Astrocyte (in vitro differentiated cells and primary cell): ENCODE measurements around the gene LIN28B. TPM values are rescaled to one million over a fixed set of nuclear protein-coding genes. Genes with fewer than 3 reads are reported as not detected.
A peak's percentile ranks its signal among the peaks of the same experiment; 100 is the strongest.

Source experiments
- DNase-seq: peaks from one replicate; pipeline ENCODE4 v3.0.0-alpha.2; 2010; ENCODE audit warnings: low read depth
- FAIRE-seq: peaks from 2 replicates; lab custom pipeline; 2011; peaks lifted over from hg19 to GRCh38; lab: Jason Lieb, UNC
- H2AFZ ChIP-seq: 2 replicates; pipeline ENCODE4 v1.6.0; 2012; ENCODE audit warnings: low read depth, low read length, inconsistent platforms
- H3K27ac ChIP-seq: 2 replicates; pipeline ENCODE4 v1.5.1; 2011; ENCODE audit warnings: low read depth, low read length, inconsistent platforms
- H3K27me3 ChIP-seq: 2 replicates; pipeline ENCODE4 v1.6.0; 2011; ENCODE audit warnings: low read length, inconsistent platforms; ENCODE audit not compliant: insufficient read depth
- H3K36me3 ChIP-seq: 2 replicates; pipeline ENCODE4 v1.5.1; 2011; ENCODE audit warnings: low read length, inconsistent platforms; ENCODE audit not compliant: insufficient read depth
- H3K4me1 ChIP-seq: 2 replicates; pipeline ENCODE4 v1.5.1; 2011; ENCODE audit warnings: low read length, inconsistent platforms; ENCODE audit not compliant: insufficient read depth
- H3K4me2 ChIP-seq: 2 replicates; pipeline ENCODE4 v1.6.0; 2012; ENCODE audit warnings: low read length, inconsistent platforms
- H3K4me3 ChIP-seq: 2 replicates; pipeline ENCODE4 v1.5.1; 2011; ENCODE audit warnings: low read depth, mild to moderate bottlenecking, low read length, inconsistent platforms; ENCODE audit not compliant: insufficient read depth
- H3K79me2 ChIP-seq: 2 replicates; pipeline ENCODE4 v1.6.0; 2012; ENCODE audit warnings: mild to moderate bottlenecking, low read length, inconsistent platforms; ENCODE audit not compliant: insufficient read depth
- H3K9ac ChIP-seq: 2 replicates; pipeline ENCODE4 v1.6.0; 2012; ENCODE audit warnings: mild to moderate bottlenecking, low read length, inconsistent platforms
- H3K9me3 ChIP-seq: 2 replicates; pipeline ENCODE4 v1.5.1; 2012; ENCODE audit warnings: low read depth, mild to moderate bottlenecking, low read length, inconsistent platforms; ENCODE audit not compliant: insufficient read depth
- H4K20me1 ChIP-seq: 2 replicates; pipeline ENCODE4 v1.6.0; 2012; ENCODE audit warnings: low read length, inconsistent platforms; ENCODE audit not compliant: insufficient read depth
- H3K27ac Mint-ChIP-seq: one replicate; pipeline ENCODE4 v1.8.0; 2021; ENCODE audit warnings: mild to moderate bottlenecking, mixed read lengths; ENCODE audit not compliant: unreplicated experiment
- H3K27me3 Mint-ChIP-seq: one replicate; pipeline ENCODE4 v1.8.0; 2021; ENCODE audit warnings: low read depth, mixed read lengths; ENCODE audit not compliant: unreplicated experiment
- H3K36me3 Mint-ChIP-seq: one replicate; pipeline ENCODE4 v1.8.0; 2021; ENCODE audit warnings: low read depth, mixed read lengths; ENCODE audit not compliant: unreplicated experiment
- H3K4me1 Mint-ChIP-seq: one replicate; pipeline ENCODE4 v1.8.0; 2021; ENCODE audit warnings: low read depth, mixed read lengths; ENCODE audit not compliant: unreplicated experiment
- H3K4me3 Mint-ChIP-seq: one replicate; pipeline ENCODE4 v1.8.0; 2021; ENCODE audit warnings: mild to moderate bottlenecking, moderate library complexity, mixed read lengths; ENCODE audit not compliant: unreplicated experiment
- H3K9me3 Mint-ChIP-seq: one replicate; pipeline ENCODE4 v1.8.0; 2021; ENCODE audit warnings: mild to moderate bottlenecking, mixed read lengths; ENCODE audit not compliant: unreplicated experiment
- CTCF ChIP-seq: IDR thresholded peaks from 2 replicates; pipeline ENCODE4 v1.5.1; 2011; ENCODE audit warnings: low read depth, mild to moderate bottlenecking, inconsistent platforms, low read length, moderate library complexity; ENCODE audit not compliant: insufficient read depth
- EZH2 ChIP-seq: IDR thresholded peaks from 2 replicates; pipeline ENCODE4 v1.6.1; 2012; ENCODE audit warnings: mild to moderate bottlenecking, low read length, inconsistent platforms; ENCODE audit not compliant: insufficient read depth
- total RNA-seq: library from RNA; stranded (reverse); gene quantifications from 2 replicates; pipeline ENCODE4 v1.2.1, GENCODE V29; 2021

The LIN28B gene
- total RNA-seq, 1 donor from 2014 or later, result 29.0 TPM

- Histone ChIP-seq H3K9ac (no peak overlapping the region), H3K36me3 (no peaks in the 10 kb centered on the region), H3K4me1 (peaks cover 6% of the 10 kb centered on the region), H3K27ac (no peak overlapping the region), H3K4me2 (no peak overlapping the region), H2AFZ (no peak overlapping the region), H4K20me1 (no peaks in the 10 kb centered on the region), H3K9me3 (no peaks in the 10 kb centered on the region), H3K4me3 (no peak overlapping the region), H3K79me2 (no peaks in the 10 kb centered on the region), H3K27me3 (no peaks in the 10 kb centered on the region)
- H3K4me1 Mint-ChIP-seq, result peaks cover 22% of the 10 kb centered on the region
- H3K27ac Mint-ChIP-seq, result no peak overlapping the region
- no peaks in the 10 kb centered on the region for H3K27me3 Mint-ChIP-seq
- DNase-seq (no peak), FAIRE-seq (no peak)
- H3K4me3 Mint-ChIP-seq, result no peak overlapping the region
- no peaks in the 10 kb centered on the region for H3K9me3 Mint-ChIP-seq
- TF ChIP-seq EZH2 (no peak), CTCF (no peak)
- H3K36me3 Mint-ChIP-seq, result no peaks in the 10 kb centered on the region
These were observed 62.4 kb downstream of the LIN28B start for GRCh38 chr6:105019285-105019684.

GRCh38 chr6:105021399-105021798 is 64.5 kb downstream of the LIN28B start:
- H3K79me2 ChIP-seq, result no peaks in the 10 kb centered on the region
- H3K4me3 ChIP-seq, result no peak overlapping the region
- Mint-ChIP-seq H3K9me3 (no peaks in the 10 kb centered on the region), H3K27me3 (no peaks in the 10 kb centered on the region), H3K27ac (no peak overlapping the region), H3K4me1 (peaks cover 22% of the 10 kb centered on the region), H3K36me3 (no peaks in the 10 kb centered on the region), H3K4me3 (no peak overlapping the region)
- FAIRE-seq (no peak), DNase-seq (no peak)
- H3K9ac ChIP-seq, result no peak overlapping the region
- no peak overlapping the region for H3K4me2 ChIP-seq
- no peak for TF ChIP-seq CTCF
- TF ChIP-seq EZH2, result no peak
- H3K9me3 ChIP-seq, result no peaks in the 10 kb centered on the region
- H3K4me1 ChIP-seq, result no peaks in the 10 kb centered on the region
- no peaks in the 10 kb centered on the region for H3K36me3 ChIP-seq
- no peaks in the 10 kb centered on the region for H4K20me1 ChIP-seq
- H3K27me3 ChIP-seq, result no peaks in the 10 kb centered on the region
- H3K27ac ChIP-seq, result no peak overlapping the region
- H2AFZ ChIP-seq, result no peak overlapping the region

- Mint-ChIP-seq H3K27ac (peak overlapping the region; percentile 36), H3K4me1 (peaks cover 22% of the 10 kb centered on the region), H3K36me3 (no peaks in the 10 kb centered on the region), H3K27me3 (no peaks in the 10 kb centered on the region), H3K9me3 (no peaks in the 10 kb centered on the region), H3K4me3 (no peak overlapping the region)
- Histone ChIP-seq H3K79me2 (no peaks in the 10 kb centered on the region), H3K4me2 (no peak overlapping the region), H3K9ac (no peak overlapping the region), H4K20me1 (no peaks in the 10 kb centered on the region), H3K36me3 (no peaks in the 10 kb centered on the region), H3K4me3 (no peak overlapping the region), H3K27ac (no peak overlapping the region), H3K9me3 (no peaks in the 10 kb centered on the region), H3K4me1 (no peaks in the 10 kb centered on the region), H2AFZ (no peak overlapping the region), H3K27me3 (no peaks in the 10 kb centered on the region)
- FAIRE-seq, result no peak
- TF ChIP-seq EZH2 (no peak), CTCF (no peak)
- no peak for DNase-seq
These were observed 65.5 kb downstream of the LIN28B start for GRCh38 chr6:105022416-105022815.
